GM19397 (cell line): ENCODE results near the gene GRPEL1.
"Not testable (repeated sequence)": the region's sequence is repeated elsewhere in the genome, so short reads cannot be mapped to it uniquely, and the experiment has no call there.

Experiments
- ATAC-seq: cut with Tn5 transposase; IDR thresholded peaks from one replicate; pipeline ENCODE4 v1.9.1; 2021; ENCODE audit warnings: mild to moderate bottlenecking, moderate library complexity; ENCODE audit not compliant: unreplicated experiment

GRPEL1 gene

GRCh38 chr4:7067452-7068278 lies at the start of gene GRPEL1:
GRPEL1 (minus strand) TSS chr4:7068064; CDS start chr4:7068032, 32 bp downstream.
- peak; percentile 86 for ATAC-seq

- no peak for ATAC-seq
Observed at GRCh38 chr4:7116705-7117104, 48.8 kb upstream of the GRPEL1 start.

GRCh38 chr4:7115557-7116340 lies 47.9 kb upstream of the GRPEL1 start:
- ATAC-seq = no peak

- ATAC-seq = no peak
Observed at GRCh38 chr4:7112656-7113055, 44.8 kb upstream of the GRPEL1 start.

GRCh38 chr4:7111441-7111840 lies 43.6 kb upstream of the GRPEL1 start:
- no peak for ATAC-seq

GRCh38 chr4:7110546-7110945 lies 42.7 kb upstream of the GRPEL1 start:
- ATAC-seq = no peak

GRCh38 chr4:7109169-7109568 lies 41.3 kb upstream of the GRPEL1 start:
- no peak for ATAC-seq

- no peak for ATAC-seq
Observed at GRCh38 chr4:7108660-7109059, 40.8 kb upstream of the GRPEL1 start.

- no peak for ATAC-seq
Observed at GRCh38 chr4:7108046-7108625, 40.3 kb upstream of the GRPEL1 start.

GRCh38 chr4:7107166-7107905 lies 39.5 kb upstream of the GRPEL1 start:
- no peak for ATAC-seq

- ATAC-seq = no peak
Observed at GRCh38 chr4:7105276-7105675, 37.4 kb upstream of the GRPEL1 start.

GRCh38 chr4:7104366-7105031 lies 36.6 kb upstream of the GRPEL1 start:
- no peak for ATAC-seq

GRCh38 chr4:7103607-7104365 lies 35.9 kb upstream of the GRPEL1 start:
- ATAC-seq = no peak

- peak; percentile 85 for ATAC-seq
Observed at GRCh38 chr4:7103031-7103606, 35.3 kb upstream of the GRPEL1 start.

- ATAC-seq = not testable (repeated sequence)
Observed at GRCh38 chr4:7102516-7102909, 34.6 kb upstream of the GRPEL1 start.

GRCh38 chr4:7101692-7102515 lies 34.0 kb upstream of the GRPEL1 start:
- ATAC-seq = peak; percentile 66

GRCh38 chr4:7096236-7096635 lies 28.4 kb upstream of the GRPEL1 start:
- ATAC-seq = no peak

- no peak for ATAC-seq
Observed at GRCh38 chr4:7095611-7096155, 27.8 kb upstream of the GRPEL1 start.
